ENCODE measurements around the gene GINS3. TPM values are rescaled to one million over a fixed set of nuclear protein-coding genes. Genes with fewer than 3 reads are reported as not detected.

Gene GINS3
- polyA plus RNA-seq, 10 donors: 7.2 to 13.5 (median 8.5) TPM

Other genes starting within 250 kb of the GINS3 start
- 100 to 1,000 TPM in 2 of 10 donors, 10 to 100 TPM in 8; 73.1 to 117 (median 81.9) TPM for gene CSNK2A2, start 194.4 kb upstream of the GINS3 start, polyA plus RNA-seq (ENCODE audit: insufficient read length in 10 of 10)
- gene PRSS54, start 97.4 kb upstream of the GINS3 start, polyA plus RNA-seq (ENCODE audit: insufficient read length in 10 of 10): not detected
- 10 to 100 TPM in 6 of 10 donors, 1 to 10 TPM in 4; 8.8 to 21.0 (median 11.6) TPM for gene NDRG4, start 107.7 kb downstream of the GINS3 start, polyA plus RNA-seq (ENCODE audit: insufficient read length in 10 of 10)
- 10 to 100 TPM; 10.2 to 23.7 (median 14.0) TPM for gene SETD6, start 123.0 kb downstream of the GINS3 start, polyA plus RNA-seq (ENCODE audit: insufficient read length in 10 of 10)
- 100 to 1,000 TPM in 2 of 10 donors, 10 to 100 TPM in 8; 77.5 to 111 (median 90.8) TPM for gene CNOT1, start 237.4 kb downstream of the GINS3 start, polyA plus RNA-seq (ENCODE audit: insufficient read length in 10 of 10)